A549 treated with Hydrocortisone at 1 μM for 4 hours (cell line): ENCODE results near the gene PIK3C3. TPM values are rescaled to one million over a fixed set of nuclear protein-coding genes. Genes with fewer than 3 reads are reported as not detected.

Experiments
- total RNA-seq: library from RNA; stranded (reverse); fragments of 200-300 nt; extraction: Qiagen RNA extraction; gene quantifications from 5 replicates; pipeline ENCODE4 v1.2.3, GENCODE V29; 2022

PIK3C3 gene
- 17.3 to 22.3 TPM (median 19.3 TPM) in 5 replicates for total RNA-seq

DNA sequence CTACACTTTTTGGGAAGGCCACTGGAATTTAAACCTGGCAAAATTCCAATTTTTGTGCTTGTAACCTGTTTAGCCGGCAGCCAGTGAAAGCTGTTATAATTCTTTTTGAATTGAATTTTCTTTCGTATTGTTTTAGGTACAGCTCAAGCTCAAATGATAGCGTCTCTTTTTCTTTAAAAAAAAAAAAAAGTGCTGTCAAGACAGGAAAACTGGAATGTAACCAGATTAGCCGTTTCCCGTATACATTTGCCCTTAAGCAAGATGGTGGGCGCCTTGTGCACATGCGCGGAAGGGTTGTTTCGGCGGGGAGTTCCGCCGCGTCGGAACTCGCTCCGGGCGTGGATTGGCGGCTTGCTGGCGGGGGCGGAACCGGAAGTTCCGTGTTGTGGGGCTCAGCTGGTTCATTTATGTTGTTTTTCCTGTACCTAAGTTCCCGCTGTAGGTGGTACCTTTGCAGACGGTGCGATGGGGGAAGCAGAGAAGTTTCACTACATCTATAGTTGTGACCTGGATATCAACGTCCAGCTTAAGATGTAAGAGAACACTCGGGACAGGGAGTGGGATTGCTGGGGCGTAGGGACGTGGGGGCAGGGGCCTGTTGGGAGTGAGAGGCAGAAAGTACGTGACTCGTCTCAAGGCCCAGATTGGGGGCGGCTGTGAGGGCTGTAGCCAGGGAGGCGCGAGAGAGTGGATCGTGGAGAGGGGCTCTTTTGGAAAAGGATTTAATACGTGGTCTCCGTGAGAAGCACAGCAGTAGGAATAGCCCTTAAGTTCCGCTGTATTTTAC lies at the start of gene PIK3C3:
Gene PIK3C3, plus strand, starts transcription at position 408 of the 787 bp plus-strand sequence. Its CDS starts 58 bp downstream, at position 466.

